HepG2 (cell line): ENCODE measurements around the gene ECD. TPM values are rescaled to one million over a fixed set of nuclear protein-coding genes. Genes with fewer than 3 reads are reported as not detected.
A peak's percentile ranks its signal among the peaks of the same experiment; 100 is the strongest.

ENCODE experiments used
- ATAC-seq: fragments of 200-7000 bp; cut with Tn5 transposase; 3 replicates; pipeline ENCODE4 v1.9.1; 2020; ENCODE audit warnings: mild to moderate bottlenecking, moderate library complexity
- BruUV-seq: library from RNA; stranded (reverse); fragments of 400-500 nt; replicated peaks from 2 replicates; lab custom pipeline; 2021; lab: Mats Ljungman, UMichigan
- CTCF ChIA-PET: fragments of 300-600 bp; formaldehyde crosslinking; extraction: SDS; loops from one replicate; lab custom pipeline; 2021; ENCODE audit warnings: low total read pairs, inconsistent platforms, low intra/inter-chr PET ratio; lab: Yijun Ruan, JAX
- POLR2A ChIA-PET: fragments of 350-600 bp; sonication (Branson Sonifier 250); formaldehyde crosslinking; loops from one replicate; lab custom pipeline; 2020; ENCODE audit warnings: antibody characterized with exemption, inconsistent platforms; lab: Yijun Ruan, JAX
- DNase-seq: peaks from one replicate; pipeline ENCODE4 v3.0.0-alpha.2; 2015; ENCODE audit warnings: low spot score
- FAIRE-seq: peaks from 3 replicates; lab custom pipeline; 2011; peaks lifted over from hg19 to GRCh38; lab: Jason Lieb, UNC
- H2AFZ ChIP-seq: one replicate; pipeline ENCODE4 v1.6.1; 2011; ENCODE audit warnings: low read length, inconsistent platforms
- H3K27ac ChIP-seq: fragments of 300-600 bp; 3 replicates; pipeline ENCODE4 v1.8.0; 2011; ENCODE audit warnings: mixed run types, mild to moderate bottlenecking, mixed read lengths, low read length, inconsistent platforms; ENCODE audit not compliant: insufficient read depth; ENCODE audit errors: extremely low read length
- H3K27me3 ChIP-seq, 2 experiments: fragments of 200-600 bp in 1 of 2; 2 replicates in 1 of 2; 3 replicates in 1 of 2; pipeline versions ENCODE4 v1.6.0 to v1.8.0; 2011; ENCODE audit warnings: low read length in 2 of 2, mild to moderate bottlenecking in 2 of 2, moderate library complexity in 2 of 2, inconsistent platforms in 1 of 2; ENCODE audit not compliant: insufficient read depth in 2 of 2, control insufficient read depth in 1 of 2
- H3K36me3 ChIP-seq, 2 experiments: fragments of 200-600 bp in 1 of 2; replicated peaks in 1 of 2; 2 replicates in 1 of 2; 3 replicates in 1 of 2; pipeline versions ENCODE4 v1.5.1 to v1.8.0; 2011; ENCODE audit warnings: low read length in 2 of 2, inconsistent platforms in 1 of 2; ENCODE audit not compliant: insufficient read depth in 2 of 2, control insufficient read depth in 1 of 2
- H3K4me1 ChIP-seq: 2 replicates; pipeline ENCODE4 v1.5.1; 2012; ENCODE audit warnings: low read length, inconsistent platforms; ENCODE audit not compliant: insufficient read depth
- H3K4me2 ChIP-seq: 2 replicates; pipeline ENCODE4 v1.6.0; 2011; ENCODE audit warnings: low read depth, low read length, inconsistent platforms
- H3K4me3 ChIP-seq, 3 experiments: fragments of 200-600 bp in 1 of 3; sonication (generic), shearing (Covaris generic) in 1 of 3; replicated peaks in 1 of 3; 2 replicates each; pipeline ENCODE4 v1.5.1; 2011 to 2016; ENCODE audit warnings: low read length in 3 of 3, inconsistent platforms in 2 of 3, low read depth in 2 of 3, mild to moderate bottlenecking in 2 of 3, control low read depth in 1 of 3, mixed read lengths in 1 of 3; ENCODE audit not compliant: insufficient read depth in 1 of 3
- H3K79me2 ChIP-seq: one replicate; pipeline ENCODE4 v1.6.1; 2011; ENCODE audit warnings: low read length, inconsistent platforms; ENCODE audit not compliant: insufficient read depth
- H3K9ac ChIP-seq: 2 replicates; pipeline ENCODE4 v1.6.0; 2011; ENCODE audit warnings: mild to moderate bottlenecking, low read depth, low read length, inconsistent platforms; ENCODE audit not compliant: insufficient read depth
- H3K9me3 ChIP-seq: 2 replicates; pipeline ENCODE4 v1.5.1; 2012; ENCODE audit warnings: mild to moderate bottlenecking, low read length
- H4K20me1 ChIP-seq: 2 replicates; pipeline ENCODE4 v1.6.0; 2011; ENCODE audit warnings: inconsistent platforms, mild to moderate bottlenecking, low read length, moderate library complexity; ENCODE audit not compliant: insufficient read depth
- FOXJ3 ChIP-seq: sonication (generic); formaldehyde crosslinking; IDR thresholded peaks from 2 replicates; pipeline ENCODE4 v1.4.0; 2020; ENCODE audit warnings: missing genetic modification reagents, mild to moderate bottlenecking, borderline replicate concordance
- KLF15 ChIP-seq: sonication (generic); formaldehyde crosslinking; IDR thresholded peaks from 2 replicates; pipeline ENCODE4 v1.8.1; 2023; ENCODE audit warnings: borderline replicate concordance, mild to moderate bottlenecking, inconsistent platforms, missing genetic modification reagents, mixed read lengths
- MED13 ChIP-seq: sonication (generic); formaldehyde crosslinking; IDR thresholded peaks from 2 replicates; pipeline ENCODE4 v1.5.0; 2020; ENCODE audit warnings: missing genetic modification reagents
- MYNN ChIP-seq: sonication (generic); formaldehyde crosslinking; IDR thresholded peaks from 2 replicates; pipeline ENCODE4 v1.4.0; 2020; ENCODE audit warnings: mild to moderate bottlenecking, low read depth, missing genetic modification reagents
- RFXAP ChIP-seq: sonication (generic); formaldehyde crosslinking; IDR thresholded peaks from 2 replicates; pipeline ENCODE4 v1.4.0; 2020; ENCODE audit warnings: missing genetic modification reagents, borderline replicate concordance
- RXRB ChIP-seq: IDR thresholded peaks from 2 replicates; pipeline ENCODE4 v1.6.1; 2016; ENCODE audit warnings: borderline replicate concordance, missing genetic modification reagents, missing compliant biosample characterization
- TBX2 ChIP-seq: sonication (generic); formaldehyde crosslinking; IDR thresholded peaks from 2 replicates; pipeline ENCODE4 v1.5.0; 2020; ENCODE audit warnings: missing genetic modification reagents, mild to moderate bottlenecking, borderline replicate concordance
- ZNF3 ChIP-seq: IDR thresholded peaks from 2 replicates; pipeline ENCODE4 v1.7.0; 2017; ENCODE audit warnings: inconsistent platforms
- ZNF552 ChIP-seq: sonication (generic); formaldehyde crosslinking; IDR thresholded peaks from 2 replicates; pipeline ENCODE4 v1.9.0; 2022; ENCODE audit warnings: missing genetic modification reagents, mild to moderate bottlenecking, borderline replicate concordance
- ZNF816 ChIP-seq: sonication (generic); formaldehyde crosslinking; IDR thresholded peaks from 2 replicates; pipeline ENCODE4 v1.8.0; 2022; ENCODE audit warnings: missing genetic modification reagents, mild to moderate bottlenecking, borderline replicate concordance
- WGBS: methylation state at CpG from one replicate; pipeline ENCODE4 v1.1.6; 2017; ENCODE audit warnings: low lambda C conversion rate; 5-methylcytosine and 5-hydroxymethylcytosine counted together
- in situ Hi-C: cut with HindIII; loops from 2 replicates; pipeline ENCODE4 v1.10.0; 2017; ENCODE audit warnings: low pct_unique_long_range_greater_than_20kb; ENCODE audit not compliant: extremely low pct_ligation_motif_present
- intact Hi-C: fragments of 100-400 bp; cut with micrococcal nuclease; formaldehyde crosslinking; loops from one replicate; pipeline ENCODE4 v1.10.0; 2022; ENCODE audit not compliant: unreplicated experiment
- polyA plus RNA-seq, 8 experiments: library from polyadenylated mRNA; depleted of rRNA in 3 of 8; stranded (reverse) in 7 of 8; unstranded in 1 of 8; fragments of >200 nt; fragmentation: Illumina TruSeq in 4 of 8; extraction: Trizol in 4 of 8; gene quantifications; 2 replicates each; pipeline versions ENCODE4 v1.2.1 to v1.2.3, GENCODE V29; 2011 to 2016; ENCODE audit warnings: low read depth in 4 of 8, missing spikeins in 1 of 8, mixed read lengths in 1 of 8; ENCODE audit not compliant: insufficient read depth in 1 of 8
- total RNA-seq, 5 experiments: library from RNA; depleted of rRNA; stranded (reverse); fragments of >200 nt; fragmentation: Illumina TruSeq; extraction: Trizol; gene quantifications; 2 replicates each; pipeline ENCODE4 v1.2.3, GENCODE V29; 2016; ENCODE audit warnings: low read depth in 1 of 5
- TF ChIP-seq, protein P1 (sequence below): sonication (generic); formaldehyde crosslinking; conservative IDR thresholded peaks from 2 replicates; pipeline ENCODE4 v1.4.0; 2020; ENCODE audit warnings: missing genetic modification reagents
- TF ChIP-seq, protein P2 (sequence below): sonication (generic); formaldehyde crosslinking; IDR thresholded peaks from 2 replicates; pipeline ENCODE4 v1.5.1; 2020; ENCODE audit warnings: missing genetic modification reagents, mild to moderate bottlenecking, borderline replicate concordance
- TF ChIP-seq, protein P3 (sequence below): sonication (generic); formaldehyde crosslinking; IDR thresholded peaks from 2 replicates; pipeline ENCODE4 v1.5.1; 2020; ENCODE audit warnings: mild to moderate bottlenecking, moderate library complexity, missing genetic modification reagents
- TF ChIP-seq, protein P4 (sequence below): IDR thresholded peaks from 2 replicates; pipeline ENCODE4 v1.6.1; 2012; ENCODE audit warnings: low read length, improper control_type of control experiment

The ECD gene
- total and polyA plus RNA-seq, 2 of the 13 experiments (the other 11 are each of a cell fraction or from before 2014, with no cell fraction given) = 21.5 to 27.6 TPM

DNA sequence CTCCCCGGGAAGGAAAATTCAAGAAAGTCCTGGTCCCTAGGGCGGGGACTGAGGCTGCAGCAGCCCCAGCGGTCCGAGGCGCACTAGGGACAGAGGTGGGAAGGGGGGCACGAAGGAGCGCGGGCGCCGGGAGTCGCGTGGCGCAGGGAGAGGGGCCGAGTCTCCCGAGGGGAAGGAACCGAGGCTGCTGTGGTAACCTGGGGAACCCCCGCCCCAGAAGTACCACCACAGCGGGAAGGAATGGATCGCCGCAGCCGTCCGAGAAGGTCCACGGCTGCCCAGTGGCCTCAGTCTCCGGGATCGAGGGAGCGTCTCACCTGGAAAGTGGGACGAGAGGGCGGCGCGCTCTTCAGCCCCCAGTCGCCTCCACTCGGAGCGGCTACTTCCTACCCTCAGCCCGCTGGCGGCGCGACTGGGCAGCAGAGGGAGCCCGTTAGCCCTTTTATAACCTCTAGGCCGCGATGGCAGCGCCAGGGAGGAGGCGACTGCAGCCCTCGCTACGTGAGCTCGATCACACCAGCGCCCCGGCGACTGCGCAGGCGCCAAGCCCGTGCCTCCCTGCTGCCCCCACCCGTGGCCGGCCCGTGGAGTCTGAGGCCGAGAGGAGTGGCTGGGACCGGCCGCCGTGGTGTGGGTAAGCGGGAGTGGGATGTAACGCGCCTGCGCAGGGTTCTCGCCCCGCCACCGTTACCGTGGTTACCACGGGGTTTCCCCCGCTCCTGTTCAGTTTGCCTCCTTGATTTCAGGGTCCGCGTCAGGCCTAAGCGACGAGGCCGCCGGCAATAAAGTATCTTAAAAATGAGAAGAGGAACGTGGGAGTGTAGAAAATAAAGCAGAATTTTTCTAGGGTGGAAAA is 71.1 kb downstream of the ECD start, which contains the start of gene P4HA1:
Gene P4HA1, minus strand, starts transcription at position 418 of the 856 bp plus-strand sequence. CDS start 21,983 bp downstream, outside the sequence.
- ATAC-seq = peak; percentile 93
- Histone ChIP-seq H2AFZ (peak within 1 kb of the TSS; percentile 30), H3K4me2 (peak within 1 kb of the TSS; percentile 78), H3K9me3 (no peaks in the 10 kb centered on the region), H3K79me2 (peaks cover 48% of the 10 kb centered on the region), H4K20me1 (peaks cover 29% of the 10 kb centered on the region), H3K36me3 (no peaks in the 10 kb centered on the region), H3K4me1 (peaks cover 30% of the 10 kb centered on the region), H3K9ac (peak within 1 kb of the TSS; percentile 94), H3K27ac (peak within 1 kb of the TSS; percentile 84), H3K4me3 (peak within 1 kb of the TSS; percentile 97 to 100 (median 99)), H3K27me3 (no peaks in the 10 kb centered on the region; a peak in 1 of 5 replicates)
- DNase-seq = peak; percentile 93
- intact Hi-C loops = loop anchor here (1.0 to 2.0 kb wide), 2 partner anchors 63 to 72 kb away; partner anchors contain the start of genes ECD and FAM149B1
- POLR2A ChIA-PET = interaction anchor here (0.6 to 6.7 kb wide), 17 partner anchors 13 to 150 kb away, joined by 3 to 72 read pairs (median 4); partner anchors contain the start of genes DNAJC9, ECD, FAM149B1 and NUDT13
- no TSS peak for BruUV-seq
- in situ Hi-C loops = no loop called here
- WGBS = 1% methylated on average over 29 of the region's 75 CpGs
- CTCF ChIA-PET = interaction anchor here (2.3 kb wide), 1 partner anchor 62 kb away, joined by 15 read pairs; no protein-coding TSS in a partner anchor
- no peak for FAIRE-seq
- TF ChIP-seq, protein P1, sequence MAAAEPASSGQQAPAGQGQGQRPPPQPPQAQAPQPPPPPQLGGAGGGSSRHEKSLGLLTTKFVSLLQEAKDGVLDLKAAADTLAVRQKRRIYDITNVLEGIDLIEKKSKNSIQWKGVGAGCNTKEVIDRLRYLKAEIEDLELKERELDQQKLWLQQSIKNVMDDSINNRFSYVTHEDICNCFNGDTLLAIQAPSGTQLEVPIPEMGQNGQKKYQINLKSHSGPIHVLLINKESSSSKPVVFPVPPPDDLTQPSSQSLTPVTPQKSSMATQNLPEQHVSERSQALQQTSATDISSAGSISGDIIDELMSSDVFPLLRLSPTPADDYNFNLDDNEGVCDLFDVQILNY (CRISPR knock-in tag) = 0 out of 2 replicates have a peak, but pooled peaks have one; percentile 64
- TF ChIP-seq MYNN (peak; percentile 13), TBX2 (CRISPR knock-in tag) (peak; percentile 88), FOXJ3 (CRISPR knock-in tag) (peak; percentile 73; the same call in 1 of the 2 replicates), RXRB (CRISPR knock-in tag) (peak; percentile 75), MED13 (CRISPR knock-in tag) (peak; percentile 24; the same call in 1 of the 2 replicates), ZNF552 (CRISPR knock-in tag) (peak; percentile 77), ZNF816 (peak; percentile 67), RFXAP (CRISPR knock-in tag) (peak; percentile 86), KLF15 (CRISPR knock-in tag) (no peak), ZNF3 (CRISPR knock-in tag) (0 out of 2 replicates have a peak, but pooled peaks have one; percentile 20)
- TF ChIP-seq, protein P2, sequence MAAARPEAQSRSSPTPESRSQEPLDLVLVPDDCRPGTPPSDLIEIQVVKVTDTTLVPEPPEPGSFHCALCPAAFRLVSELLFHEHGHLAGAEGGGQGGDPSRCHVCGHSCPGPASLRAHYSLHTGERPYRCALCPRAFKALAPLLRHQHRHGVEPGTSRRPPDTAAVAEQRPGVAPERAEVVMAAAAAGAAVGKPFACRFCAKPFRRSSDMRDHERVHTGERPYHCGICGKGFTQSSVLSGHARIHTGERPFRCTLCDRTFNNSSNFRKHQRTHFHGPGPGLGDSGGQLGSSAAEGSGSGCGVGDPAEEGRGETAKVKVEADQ (CRISPR knock-in tag) = peak; percentile 58; the same call in 1 of the 2 replicates
- TF ChIP-seq, protein P3, sequence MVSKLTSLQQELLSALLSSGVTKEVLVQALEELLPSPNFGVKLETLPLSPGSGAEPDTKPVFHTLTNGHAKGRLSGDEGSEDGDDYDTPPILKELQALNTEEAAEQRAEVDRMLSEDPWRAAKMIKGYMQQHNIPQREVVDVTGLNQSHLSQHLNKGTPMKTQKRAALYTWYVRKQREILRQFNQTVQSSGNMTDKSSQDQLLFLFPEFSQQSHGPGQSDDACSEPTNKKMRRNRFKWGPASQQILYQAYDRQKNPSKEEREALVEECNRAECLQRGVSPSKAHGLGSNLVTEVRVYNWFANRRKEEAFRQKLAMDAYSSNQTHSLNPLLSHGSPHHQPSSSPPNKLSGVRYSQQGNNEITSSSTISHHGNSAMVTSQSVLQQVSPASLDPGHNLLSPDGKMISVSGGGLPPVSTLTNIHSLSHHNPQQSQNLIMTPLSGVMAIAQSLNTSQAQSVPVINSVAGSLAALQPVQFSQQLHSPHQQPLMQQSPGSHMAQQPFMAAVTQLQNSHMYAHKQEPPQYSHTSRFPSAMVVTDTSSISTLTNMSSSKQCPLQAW (CRISPR knock-in tag) = peak; percentile 34; the same call in 1 of the 2 replicates
- TF ChIP-seq, protein P4, sequence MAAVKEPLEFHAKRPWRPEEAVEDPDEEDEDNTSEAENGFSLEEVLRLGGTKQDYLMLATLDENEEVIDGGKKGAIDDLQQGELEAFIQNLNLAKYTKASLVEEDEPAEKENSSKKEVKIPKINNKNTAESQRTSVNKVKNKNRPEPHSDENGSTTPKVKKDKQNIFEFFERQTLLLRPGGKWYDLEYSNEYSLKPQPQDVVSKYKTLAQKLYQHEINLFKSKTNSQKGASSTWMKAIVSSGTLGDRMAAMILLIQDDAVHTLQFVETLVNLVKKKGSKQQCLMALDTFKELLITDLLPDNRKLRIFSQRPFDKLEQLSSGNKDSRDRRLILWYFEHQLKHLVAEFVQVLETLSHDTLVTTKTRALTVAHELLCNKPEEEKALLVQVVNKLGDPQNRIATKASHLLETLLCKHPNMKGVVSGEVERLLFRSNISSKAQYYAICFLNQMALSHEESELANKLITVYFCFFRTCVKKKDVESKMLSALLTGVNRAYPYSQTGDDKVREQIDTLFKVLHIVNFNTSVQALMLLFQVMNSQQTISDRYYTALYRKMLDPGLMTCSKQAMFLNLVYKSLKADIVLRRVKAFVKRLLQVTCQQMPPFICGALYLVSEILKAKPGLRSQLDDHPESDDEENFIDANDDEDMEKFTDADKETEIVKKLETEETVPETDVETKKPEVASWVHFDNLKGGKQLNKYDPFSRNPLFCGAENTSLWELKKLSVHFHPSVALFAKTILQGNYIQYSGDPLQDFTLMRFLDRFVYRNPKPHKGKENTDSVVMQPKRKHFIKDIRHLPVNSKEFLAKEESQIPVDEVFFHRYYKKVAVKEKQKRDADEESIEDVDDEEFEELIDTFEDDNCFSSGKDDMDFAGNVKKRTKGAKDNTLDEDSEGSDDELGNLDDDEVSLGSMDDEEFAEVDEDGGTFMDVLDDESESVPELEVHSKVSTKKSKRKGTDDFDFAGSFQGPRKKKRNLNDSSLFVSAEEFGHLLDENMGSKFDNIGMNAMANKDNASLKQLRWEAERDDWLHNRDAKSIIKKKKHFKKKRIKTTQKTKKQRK = no peak
